ENCODE data around the gene AGBL4. TPM values are rescaled to one million over a fixed set of nuclear protein-coding genes. Genes with fewer than 3 reads are reported as not detected.

AGBL4 gene
- total RNA-seq, 1 experiment from 2014 or later: not detected

- Histone ChIP-seq H3K27me3 (ENCODE audit: insufficient read depth, low read length) (peaks cover 48% of the 10 kb centered on the region; the same call in 1 of the 2 replicates), H3K9me3 (ENCODE audit: control insufficient read depth in 1 of 2, insufficient read depth in 1 of 2, low read depth in 1 of 2, low read length in 2 of 2) (no peaks in the 10 kb centered on the region), H3K4me3 (replicated peaks in 1 of 2; ENCODE audit: low read depth in 1 of 2, low read length in 2 of 2) (no peak overlapping the region), H3K79me2 (ENCODE audit: insufficient read depth, low read length) (no peaks in the 10 kb centered on the region), H4K20me1 (ENCODE audit: insufficient read depth) (no peaks in the 10 kb centered on the region), H3K9me2 (ENCODE audit: insufficient read depth) (no peaks in the 10 kb centered on the region), H3K9ac (ENCODE audit: low read length) (no peak overlapping the region), H2AFZ (ENCODE audit: low read depth, low read length, poor library complexity, severe bottlenecking) (no peak overlapping the region), H3K36me3 (ENCODE audit: control insufficient read depth in 1 of 2, insufficient read depth in 2 of 2, low read length in 2 of 2) (no peaks in the 10 kb centered on the region), H3K4me2 (ENCODE audit: low read length) (no peak overlapping the region), H3K27ac (ENCODE audit: low read depth, low read length) (no peak overlapping the region), H3K4me1 (ENCODE audit: control insufficient read depth in 1 of 2, insufficient read depth in 2 of 2, low read length in 2 of 2) (no peaks in the 10 kb centered on the region)
- POLR2A ChIA-PET: no interaction called here
- no peak for DNase-seq (ENCODE audit: low read depth, low spot score)
- RAD21 ChIA-PET (ENCODE audit: low non-redundant PET in 1 of 2, low total read pairs in 2 of 2, uncharacterized antibody in 2 of 2, unreplicated experiment in 2 of 2): no interaction called here
- ATAC-seq: no peak
- intact Hi-C loops (cut with micrococcal nuclease): no loop called here
- CTCF ChIA-PET: no interaction called here
- BruUV-seq (replicated peaks): no TSS peak
- no peak for TF ChIP-seq POLR2AphosphoS5 (IDR thresholded peaks at IDR 0.05; ENCODE audit: low read depth, low read length)
- no peak for TF ChIP-seq POLR2A (IDR thresholded peaks at IDR 0.05; ENCODE audit: borderline replicate concordance, extremely low read depth, insufficient read depth, insufficient read length)
- TF ChIP-seq ELF1 (IDR thresholded peaks at IDR 0.05; ENCODE audit: borderline replicate concordance, low read depth): no peak
- TF ChIP-seq TCF7L2 (IDR thresholded peaks at IDR 0.05; ENCODE audit: borderline replicate concordance, extremely low read depth, insufficient read depth, insufficient read length): no peak
- TF ChIP-seq EZH2phosphoT487 (IDR thresholded peaks at IDR 0.05; ENCODE audit: borderline replicate concordance): no peak
- TF ChIP-seq ATF3 (IDR thresholded peaks at IDR 0.05): no peak
- no peak for TF ChIP-seq CEBPB (IDR thresholded peaks at IDR 0.05; ENCODE audit: low read depth)
- no peak for TF ChIP-seq RAD21 (IDR thresholded peaks at IDR 0.05; ENCODE audit: low read depth)
- no peak for TF ChIP-seq ZNF274 (IDR thresholded peaks at IDR 0.05; ENCODE audit: low read depth, low read length)
- TF ChIP-seq MAX (IDR thresholded peaks at IDR 0.05): no peak
- no peak for TF ChIP-seq SIN3A (IDR thresholded peaks at IDR 0.05; ENCODE audit: low read depth)
- no peak for TF ChIP-seq YY1 (IDR thresholded peaks at IDR 0.05; ENCODE audit: extremely low read depth, insufficient replicate concordance, low read depth, low read length)
- TF ChIP-seq ZBTB33 (IDR thresholded peaks at IDR 0.05; ENCODE audit: extremely low read depth, insufficient replicate concordance, low read length): no peak
- no peak for TF ChIP-seq SRF (IDR thresholded peaks at IDR 0.05; ENCODE audit: low read depth)
- TF ChIP-seq CTCF (IDR thresholded peaks at IDR 0.05 in 2 of 3, conservative IDR thresholded peaks at IDR 0.05 in 1 of 3; ENCODE audit: borderline replicate concordance in 1 of 3, insufficient read depth in 1 of 3, low read depth in 2 of 3, low read length in 2 of 3): no peak
- no peak for TF ChIP-seq FOSL1 (IDR thresholded peaks at IDR 0.05; ENCODE audit: low read depth)
- TF ChIP-seq CBX3 (IDR thresholded peaks at IDR 0.05; ENCODE audit: low read depth): no peak
- no peak for TF ChIP-seq ZFX (IDR thresholded peaks at IDR 0.05)
- no peak for TF ChIP-seq EGR1 (IDR thresholded peaks at IDR 0.05; ENCODE audit: low read depth)
Measured at GRCh38 chr1:48726139-48726538, 1297.6 kb downstream of the AGBL4 start.

Measured in HCT116 (cell line).